Spinal cord (tissue), 10 donors: ENCODE measurements around the gene PPP1R9B. TPM values are rescaled to one million over a fixed set of nuclear protein-coding genes. Genes with fewer than 3 reads are reported as not detected.
A peak's percentile ranks its signal among the peaks of the same experiment; 100 is the strongest.

Experiments
- DNase-seq, 6 donors: peaks; one replicate each; pipeline versions ENCODE4 v3.0.0 to v3.0.0-alpha.2; 2013 to 2015; ENCODE audit warnings: low spot score in 6 of 6, low read depth in 4 of 6
- H3K27ac ChIP-seq: one replicate; pipeline ENCODE4 v1.5.1; 2013; ENCODE audit warnings: low read depth, low read length, control low read depth
- H3K27me3 ChIP-seq: one replicate; pipeline ENCODE4 v1.6.1; 2013; ENCODE audit warnings: low read length; ENCODE audit not compliant: control insufficient read depth, insufficient read depth
- H3K36me3 ChIP-seq: one replicate; pipeline ENCODE4 v1.6.1; 2013; ENCODE audit warnings: low read length; ENCODE audit not compliant: control insufficient read depth, insufficient read depth
- H3K4me1 ChIP-seq: one replicate; pipeline ENCODE4 v1.6.1; 2013; ENCODE audit warnings: low read length; ENCODE audit not compliant: control insufficient read depth, insufficient read depth
- H3K4me3 ChIP-seq: one replicate; pipeline ENCODE4 v1.5.1; 2013; ENCODE audit warnings: low read depth, low read length, control low read depth
- H3K9me3 ChIP-seq: one replicate; pipeline ENCODE4 v1.6.1; 2013; ENCODE audit warnings: low read length; ENCODE audit not compliant: control insufficient read depth, insufficient read depth
- WGBS: methylation state at CpG from one replicate; pipeline ENCODE4 v1.1.5; 2013; ENCODE audit warnings: missing lambda C conversion rate; ENCODE audit not compliant: insufficient coverage; 5-methylcytosine and 5-hydroxymethylcytosine counted together
- polyA plus RNA-seq, 2 donors: library from polyadenylated mRNA; unstranded; fragments of 120-200 nt; gene quantifications; one replicate each; pipeline ENCODE4 v1.2.1, GENCODE V29; 2013; ENCODE audit not compliant: insufficient read length in 2 of 2
- total RNA-seq, 2 donors: library from RNA; depleted of rRNA in 1 of 2; stranded (reverse); fragments of 120-200 nt in 1 of 2; fragments of >200 nt in 1 of 2; gene quantifications; one replicate each; pipeline versions ENCODE4 v1.2.3 to v1.2.4, GENCODE V29; 2013 to 2014
- donor health status: healthy.

Gene PPP1R9B
- total and polyA plus RNA-seq, 4 donors, result 23.7 to 102 (median 71.2) TPM

- peak; percentile 88 to 99 (median 92) for DNase-seq
- H3K27me3 ChIP-seq, result no peaks in the 10 kb centered on the region
- no peaks in the 10 kb centered on the region for H3K9me3 ChIP-seq
- H3K36me3 ChIP-seq, result no peaks in the 10 kb centered on the region
- H3K4me3 ChIP-seq, result peak overlapping the region; percentile 49
- H3K4me1 ChIP-seq, result peaks cover 13% of the 10 kb centered on the region
- peak overlapping the region; percentile 52 for H3K27ac ChIP-seq
- WGBS, result under 1% methylated on average over 47 of the region's 53 CpGs
Observed at GRCh38 chr17:50161023-50161910, 10.8 kb upstream of the PPP1R9B start.

- no peak for DNase-seq
- Histone ChIP-seq H3K36me3 (no peaks in the 10 kb centered on the region), H3K27me3 (no peaks in the 10 kb centered on the region), H3K9me3 (no peaks in the 10 kb centered on the region), H3K4me1 (peaks cover 15% of the 10 kb centered on the region), H3K4me3 (no peak overlapping the region), H3K27ac (no peak overlapping the region)
- WGBS, result 72% methylated on average over 4 of the region's 4 CpGs
Observed at GRCh38 chr17:50157891-50158290, 7.4 kb upstream of the PPP1R9B start.

GRCh38 chr17:50155115-50155819, 4.8 kb upstream of the PPP1R9B start:
- H3K36me3 ChIP-seq, result no peaks in the 10 kb centered on the region
- H3K4me1 ChIP-seq, result peaks cover 19% of the 10 kb centered on the region
- H3K4me3 ChIP-seq, result no peak overlapping the region
- H3K9me3 ChIP-seq, result no peaks in the 10 kb centered on the region
- peak overlapping the region; percentile 43 for H3K27ac ChIP-seq
- 58% methylated on average over 3 of the region's 8 CpGs for whole genome bisulfite sequencing
- no peak for DNase-seq
- H3K27me3 ChIP-seq, result no peaks in the 10 kb centered on the region

- H3K9me3 ChIP-seq, result no peaks in the 10 kb centered on the region
- H3K36me3 ChIP-seq, result no peaks in the 10 kb centered on the region
- peak overlapping the region; percentile 29 for H3K27ac ChIP-seq
- peaks cover 19% of the 10 kb centered on the region for H3K4me1 ChIP-seq
- no peak overlapping the region for H3K4me3 ChIP-seq
- DNase-seq, result no peak
- H3K27me3 ChIP-seq, result no peaks in the 10 kb centered on the region
- no CpG with 5 or more reads among the region's 1 CpG for WGBS
Observed at GRCh38 chr17:50154604-50155003, 4.1 kb upstream of the PPP1R9B start.

GRCh38 chr17:50153650-50154575, 3.4 kb upstream of the PPP1R9B start:
- peaks cover 3% of the 10 kb centered on the region for H3K36me3 ChIP-seq
- H3K27ac ChIP-seq, result no peak overlapping the region
- 65% methylated on average over 12 of the region's 16 CpGs for WGBS
- no peak for DNase-seq
- H3K27me3 ChIP-seq, result no peaks in the 10 kb centered on the region
- no peak overlapping the region for H3K4me3 ChIP-seq
- H3K9me3 ChIP-seq, result no peaks in the 10 kb centered on the region
- H3K4me1 ChIP-seq, result peaks cover 25% of the 10 kb centered on the region

GRCh38 chr17:50152736-50153135, 2.3 kb upstream of the PPP1R9B start:
- H3K27ac ChIP-seq, result no peak overlapping the region
- H3K4me1 ChIP-seq, result peaks cover 36% of the 10 kb centered on the region
- no peak overlapping the region for H3K4me3 ChIP-seq
- no peaks in the 10 kb centered on the region for H3K9me3 ChIP-seq
- peaks cover 6% of the 10 kb centered on the region for H3K36me3 ChIP-seq
- 73% methylated on average over 4 of the region's 7 CpGs for WGBS
- DNase-seq, result no peak
- H3K27me3 ChIP-seq, result no peaks in the 10 kb centered on the region

GRCh38 chr17:50151937-50152547, 1.6 kb upstream of the PPP1R9B start:
- 10% methylated on average over 4 of the region's 12 CpGs for WGBS
- Histone ChIP-seq H3K4me1 (peaks cover 43% of the 10 kb centered on the region), H3K27me3 (no peaks in the 10 kb centered on the region), H3K4me3 (peak overlapping the region; percentile 72), H3K36me3 (peaks cover 13% of the 10 kb centered on the region), H3K9me3 (no peaks in the 10 kb centered on the region), H3K27ac (peak overlapping the region; percentile 93)
- DNase-seq, result peak; percentile 77 to 98 (median 88)

GRCh38 chr17:50151041-50151936, 812 bp upstream of the PPP1R9B start:
- no peaks in the 10 kb centered on the region for H3K9me3 ChIP-seq
- peak overlapping the region; percentile 72 for H3K4me3 ChIP-seq
- DNase-seq, result peak in 5 of 6 donors; percentile 77 to 97 (median 86)
- H3K27me3 ChIP-seq, result no peaks in the 10 kb centered on the region
- peak overlapping the region; percentile 93 for H3K27ac ChIP-seq
- H3K4me1 ChIP-seq, result peaks cover 50% of the 10 kb centered on the region
- WGBS, result under 1% methylated on average over 21 of the region's 40 CpGs
- peaks cover 18% of the 10 kb centered on the region for H3K36me3 ChIP-seq
